RWPE1 (cell line): ENCODE results near the gene SGSH.

ENCODE experiments used
- CTCF ChIA-PET: fragments of 350-600 bp; sonication (Branson Sonifier 250); formaldehyde crosslinking; extraction: SDS; loops from one replicate; lab custom pipeline; 2021; lab: Yijun Ruan, JAX
- POLR2A ChIA-PET: fragments of 400-600 bp; formaldehyde crosslinking; extraction: SDS; loops from one replicate; lab custom pipeline; 2020; ENCODE audit warnings: antibody characterized with exemption; ENCODE audit not compliant: low non-redundant PET; lab: Yijun Ruan, JAX
- DNase-seq: peaks from one replicate; pipeline ENCODE4 v3.0.0; 2012; ENCODE audit warnings: low spot score
- H3K27ac ChIP-seq: fragments of 450-650 bp; 2 replicates; pipeline ENCODE4 v1.5.1; 2017
- CTCF ChIP-seq: fragments of 450-650 bp; conservative IDR thresholded peaks from 2 replicates; pipeline ENCODE4 v1.5.1; 2017; ENCODE audit warnings: low read depth, mild to moderate bottlenecking

SGSH gene

GRCh38 chr17:80164185-80164584 is 55.9 kb downstream of the SGSH start:
- H3K27ac ChIP-seq, result no peak overlapping the region
- CTCF ChIA-PET, result no interaction called here
- POLR2A ChIA-PET, result no interaction called here
- TF ChIP-seq CTCF, result no peak
- no peak for DNase-seq

GRCh38 chr17:80163336-80163735 is 56.8 kb downstream of the SGSH start:
- DNase-seq, result no peak
- no peak overlapping the region for H3K27ac ChIP-seq
- ChIA-PET POLR2A (no interaction called here), CTCF (interaction anchor here (0.8 kb wide), 1 partner anchor 8 kb away, joined by 3 read pairs; no protein-coding TSS in a partner anchor)
- TF ChIP-seq CTCF, result no peak

- H3K27ac ChIP-seq, result no peak overlapping the region
- DNase-seq, result no peak
- POLR2A ChIA-PET, result no interaction called here
- CTCF ChIA-PET, result interaction anchor here (0.5 kb wide), 1 partner anchor 155 kb away, joined by 4 read pairs; no protein-coding TSS in a partner anchor
- no peak for TF ChIP-seq CTCF
Observed at GRCh38 chr17:80160536-80160935, 59.6 kb downstream of the SGSH start.
